Activated gamma-delta T cell treated with Interleukin-2 at 50 U/mL for 16 hours (primary cell): Measurements from ENCODE around the gene SH2D3C.

ENCODE experiments used
- DNase-seq: peaks from one replicate; pipeline ENCODE4 v3.0.0-alpha.2; 2020

SH2D3C gene

GRCh38 chr9:127805620-127806019, 27.2 kb upstream of the SH2D3C start:
- no peak for DNase-seq

- no peak for DNase-seq
Measured at GRCh38 chr9:127803507-127804352, 25.3 kb upstream of the SH2D3C start.

- DNase-seq: peak; percentile 81
Measured at GRCh38 chr9:127802576-127803443, 24.3 kb upstream of the SH2D3C start, which contains the start of gene FPGS. TSS of gene FPGS (plus strand) at chr9:127802882. CDS start at chr9:127802925, 43 bp downstream.

GRCh38 chr9:127801955-127802575, 23.6 kb upstream of the SH2D3C start:
- no peak for DNase-seq

GRCh38 chr9:127796852-127797370, 18.4 kb upstream of the SH2D3C start:
- DNase-seq: no peak

- no peak for DNase-seq
Measured at GRCh38 chr9:127796225-127796813, 17.9 kb upstream of the SH2D3C start.

GRCh38 chr9:127794001-127794791, 15.7 kb upstream of the SH2D3C start:
- DNase-seq: no peak

GRCh38 chr9:127793093-127793708, 14.7 kb upstream of the SH2D3C start:
- no peak for DNase-seq

GRCh38 chr9:127792417-127793031, 14.1 kb upstream of the SH2D3C start:
- no peak for DNase-seq

GRCh38 chr9:127791085-127791484, 12.6 kb upstream of the SH2D3C start:
- DNase-seq: no peak

- DNase-seq: no peak
Measured at GRCh38 chr9:127790094-127790855, 11.8 kb upstream of the SH2D3C start.

GRCh38 chr9:127789179-127789578, 10.7 kb upstream of the SH2D3C start:
- DNase-seq: no peak

- DNase-seq: no peak
Measured at GRCh38 chr9:127788337-127789011, 10.0 kb upstream of the SH2D3C start.

- DNase-seq: no peak
Measured at GRCh38 chr9:127786773-127787104, 8.3 kb upstream of the SH2D3C start.

GRCh38 chr9:127785933-127786772, 7.7 kb upstream of the SH2D3C start, which contains the start of gene CDK9:
TSS of gene CDK9 (plus strand) at chr9:127786034. CDS start at chr9:127786149, 115 bp downstream.
- DNase-seq: peak; percentile 92

- DNase-seq: peak; percentile 92
Measured at GRCh38 chr9:127785023-127785932, 6.8 kb upstream of the SH2D3C start.
